ENCODE data around the gene NMT1.

The NMT1 gene

DNA sequence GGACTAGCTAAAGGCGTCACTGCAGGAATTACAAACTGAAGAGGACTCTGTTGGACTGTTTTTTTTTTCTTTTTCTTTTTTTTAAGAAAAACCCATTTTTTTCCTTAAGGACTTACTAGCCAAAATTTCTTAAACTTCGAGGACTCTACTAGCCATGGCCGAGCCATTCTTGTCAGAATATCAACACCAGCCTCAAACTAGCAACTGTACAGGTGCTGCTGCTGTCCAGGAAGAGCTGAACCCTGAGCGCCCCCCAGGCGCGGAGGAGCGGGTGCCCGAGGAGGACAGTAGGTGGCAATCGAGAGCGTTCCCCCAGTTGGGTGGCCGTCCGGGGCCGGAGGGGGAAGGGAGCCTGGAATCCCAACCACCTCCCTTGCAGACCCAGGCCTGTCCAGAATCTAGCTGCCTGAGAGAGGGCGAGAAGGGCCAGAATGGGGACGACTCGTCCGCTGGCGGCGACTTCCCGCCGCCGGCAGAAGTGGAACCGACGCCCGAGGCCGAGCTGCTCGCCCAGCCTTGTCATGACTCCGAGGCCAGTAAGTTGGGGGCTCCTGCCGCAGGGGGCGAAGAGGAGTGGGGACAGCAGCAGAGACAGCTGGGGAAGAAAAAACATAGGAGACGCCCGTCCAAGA, 88.0 kb downstream of the NMT1 start (continued):
- peak; percentile 82 for TF ChIP-seq ZNF654 (tag by site-specific recombination; IDR thresholded peaks at IDR 0.05; ENCODE audit: low read depth)
- no peak for TF ChIP-seq ZFP37 (tag by site-specific recombination; IDR thresholded peaks at IDR 0.05)
- TF ChIP-seq KLF8 (tag by site-specific recombination; IDR thresholded peaks at IDR 0.05), result peak; percentile 46; the same call in 1 of the 2 replicates
- TF ChIP-seq, protein P1, sequence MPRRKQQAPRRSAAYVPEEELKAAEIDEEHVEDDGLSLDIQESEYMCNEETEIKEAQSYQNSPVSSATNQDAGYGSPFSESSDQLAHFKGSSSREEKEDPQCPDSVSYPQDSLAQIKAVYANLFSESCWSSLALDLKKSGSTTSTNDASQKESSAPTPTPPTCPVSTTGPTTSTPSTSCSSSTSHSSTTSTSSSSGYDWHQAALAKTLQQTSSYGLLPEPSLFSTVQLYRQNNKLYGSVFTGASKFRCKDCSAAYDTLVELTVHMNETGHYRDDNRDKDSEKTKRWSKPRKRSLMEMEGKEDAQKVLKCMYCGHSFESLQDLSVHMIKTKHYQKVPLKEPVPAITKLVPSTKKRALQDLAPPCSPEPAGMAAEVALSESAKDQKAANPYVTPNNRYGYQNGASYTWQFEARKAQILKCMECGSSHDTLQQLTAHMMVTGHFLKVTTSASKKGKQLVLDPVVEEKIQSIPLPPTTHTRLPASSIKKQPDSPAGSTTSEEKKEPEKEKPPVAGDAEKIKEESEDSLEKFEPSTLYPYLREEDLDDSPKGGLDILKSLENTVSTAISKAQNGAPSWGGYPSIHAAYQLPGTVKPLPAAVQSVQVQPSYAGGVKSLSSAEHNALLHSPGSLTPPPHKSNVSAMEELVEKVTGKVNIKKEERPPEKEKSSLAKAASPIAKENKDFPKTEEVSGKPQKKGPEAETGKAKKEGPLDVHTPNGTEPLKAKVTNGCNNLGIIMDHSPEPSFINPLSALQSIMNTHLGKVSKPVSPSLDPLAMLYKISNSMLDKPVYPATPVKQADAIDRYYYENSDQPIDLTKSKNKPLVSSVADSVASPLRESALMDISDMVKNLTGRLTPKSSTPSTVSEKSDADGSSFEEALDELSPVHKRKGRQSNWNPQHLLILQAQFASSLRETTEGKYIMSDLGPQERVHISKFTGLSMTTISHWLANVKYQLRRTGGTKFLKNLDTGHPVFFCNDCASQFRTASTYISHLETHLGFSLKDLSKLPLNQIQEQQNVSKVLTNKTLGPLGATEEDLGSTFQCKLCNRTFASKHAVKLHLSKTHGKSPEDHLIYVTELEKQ (tag by site-specific recombination; IDR thresholded peaks at IDR 0.05; ENCODE audit: borderline replicate concordance), result no peak
- TF ChIP-seq, protein P2, sequence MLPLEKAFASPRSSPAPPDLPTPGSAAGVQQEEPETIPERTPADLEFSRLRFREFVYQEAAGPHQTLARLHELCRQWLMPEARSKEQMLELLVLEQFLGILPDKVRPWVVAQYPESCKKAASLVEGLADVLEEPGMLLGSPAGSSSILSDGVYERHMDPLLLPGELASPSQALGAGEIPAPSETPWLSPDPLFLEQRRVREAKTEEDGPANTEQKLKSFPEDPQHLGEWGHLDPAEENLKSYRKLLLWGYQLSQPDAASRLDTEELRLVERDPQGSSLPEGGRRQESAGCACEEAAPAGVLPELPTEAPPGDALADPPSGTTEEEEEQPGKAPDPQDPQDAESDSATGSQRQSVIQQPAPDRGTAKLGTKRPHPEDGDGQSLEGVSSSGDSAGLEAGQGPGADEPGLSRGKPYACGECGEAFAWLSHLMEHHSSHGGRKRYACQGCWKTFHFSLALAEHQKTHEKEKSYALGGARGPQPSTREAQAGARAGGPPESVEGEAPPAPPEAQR (tag by site-specific recombination; IDR thresholded peaks at IDR 0.05), result no peak
- TF ChIP-seq ZIC2 (tag by site-specific recombination; IDR thresholded peaks at IDR 0.05), result 0 out of 2 replicates have a peak, but pooled peaks have one; percentile 6
- TF ChIP-seq ZNF600 (tag by site-specific recombination; IDR thresholded peaks at IDR 0.05), result peak; percentile 92
- no peak for TF ChIP-seq HOXA7 (CRISPR knock-in tag; IDR thresholded peaks at IDR 0.05; ENCODE audit: borderline replicate concordance)
- TF ChIP-seq, protein P3, sequence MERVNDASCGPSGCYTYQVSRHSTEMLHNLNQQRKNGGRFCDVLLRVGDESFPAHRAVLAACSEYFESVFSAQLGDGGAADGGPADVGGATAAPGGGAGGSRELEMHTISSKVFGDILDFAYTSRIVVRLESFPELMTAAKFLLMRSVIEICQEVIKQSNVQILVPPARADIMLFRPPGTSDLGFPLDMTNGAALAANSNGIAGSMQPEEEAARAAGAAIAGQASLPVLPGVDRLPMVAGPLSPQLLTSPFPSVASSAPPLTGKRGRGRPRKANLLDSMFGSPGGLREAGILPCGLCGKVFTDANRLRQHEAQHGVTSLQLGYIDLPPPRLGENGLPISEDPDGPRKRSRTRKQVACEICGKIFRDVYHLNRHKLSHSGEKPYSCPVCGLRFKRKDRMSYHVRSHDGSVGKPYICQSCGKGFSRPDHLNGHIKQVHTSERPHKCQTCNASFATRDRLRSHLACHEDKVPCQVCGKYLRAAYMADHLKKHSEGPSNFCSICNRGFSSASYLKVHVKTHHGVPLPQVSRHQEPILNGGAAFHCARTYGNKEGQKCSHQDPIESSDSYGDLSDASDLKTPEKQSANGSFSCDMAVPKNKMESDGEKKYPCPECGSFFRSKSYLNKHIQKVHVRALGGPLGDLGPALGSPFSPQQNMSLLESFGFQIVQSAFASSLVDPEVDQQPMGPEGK (tag by site-specific recombination; IDR thresholded peaks at IDR 0.05), result peak; percentile 89
- TF ChIP-seq, protein P4, sequence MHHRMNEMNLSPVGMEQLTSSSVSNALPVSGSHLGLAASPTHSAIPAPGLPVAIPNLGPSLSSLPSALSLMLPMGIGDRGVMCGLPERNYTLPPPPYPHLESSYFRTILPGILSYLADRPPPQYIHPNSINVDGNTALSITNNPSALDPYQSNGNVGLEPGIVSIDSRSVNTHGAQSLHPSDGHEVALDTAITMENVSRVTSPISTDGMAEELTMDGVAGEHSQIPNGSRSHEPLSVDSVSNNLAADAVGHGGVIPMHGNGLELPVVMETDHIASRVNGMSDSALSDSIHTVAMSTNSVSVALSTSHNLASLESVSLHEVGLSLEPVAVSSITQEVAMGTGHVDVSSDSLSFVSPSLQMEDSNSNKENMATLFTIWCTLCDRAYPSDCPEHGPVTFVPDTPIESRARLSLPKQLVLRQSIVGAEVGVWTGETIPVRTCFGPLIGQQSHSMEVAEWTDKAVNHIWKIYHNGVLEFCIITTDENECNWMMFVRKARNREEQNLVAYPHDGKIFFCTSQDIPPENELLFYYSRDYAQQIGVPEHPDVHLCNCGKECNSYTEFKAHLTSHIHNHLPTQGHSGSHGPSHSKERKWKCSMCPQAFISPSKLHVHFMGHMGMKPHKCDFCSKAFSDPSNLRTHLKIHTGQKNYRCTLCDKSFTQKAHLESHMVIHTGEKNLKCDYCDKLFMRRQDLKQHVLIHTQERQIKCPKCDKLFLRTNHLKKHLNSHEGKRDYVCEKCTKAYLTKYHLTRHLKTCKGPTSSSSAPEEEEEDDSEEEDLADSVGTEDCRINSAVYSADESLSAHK (tag by site-specific recombination; IDR thresholded peaks at IDR 0.05), result no peak
- TF ChIP-seq, protein P5, sequence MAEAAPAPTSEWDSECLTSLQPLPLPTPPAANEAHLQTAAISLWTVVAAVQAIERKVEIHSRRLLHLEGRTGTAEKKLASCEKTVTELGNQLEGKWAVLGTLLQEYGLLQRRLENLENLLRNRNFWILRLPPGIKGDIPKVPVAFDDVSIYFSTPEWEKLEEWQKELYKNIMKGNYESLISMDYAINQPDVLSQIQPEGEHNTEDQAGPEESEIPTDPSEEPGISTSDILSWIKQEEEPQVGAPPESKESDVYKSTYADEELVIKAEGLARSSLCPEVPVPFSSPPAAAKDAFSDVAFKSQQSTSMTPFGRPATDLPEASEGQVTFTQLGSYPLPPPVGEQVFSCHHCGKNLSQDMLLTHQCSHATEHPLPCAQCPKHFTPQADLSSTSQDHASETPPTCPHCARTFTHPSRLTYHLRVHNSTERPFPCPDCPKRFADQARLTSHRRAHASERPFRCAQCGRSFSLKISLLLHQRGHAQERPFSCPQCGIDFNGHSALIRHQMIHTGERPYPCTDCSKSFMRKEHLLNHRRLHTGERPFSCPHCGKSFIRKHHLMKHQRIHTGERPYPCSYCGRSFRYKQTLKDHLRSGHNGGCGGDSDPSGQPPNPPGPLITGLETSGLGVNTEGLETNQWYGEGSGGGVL (tag by site-specific recombination; IDR thresholded peaks at IDR 0.05), result peak; percentile 36; the same call in 1 of the 2 replicates
- TF ChIP-seq, protein P6, sequence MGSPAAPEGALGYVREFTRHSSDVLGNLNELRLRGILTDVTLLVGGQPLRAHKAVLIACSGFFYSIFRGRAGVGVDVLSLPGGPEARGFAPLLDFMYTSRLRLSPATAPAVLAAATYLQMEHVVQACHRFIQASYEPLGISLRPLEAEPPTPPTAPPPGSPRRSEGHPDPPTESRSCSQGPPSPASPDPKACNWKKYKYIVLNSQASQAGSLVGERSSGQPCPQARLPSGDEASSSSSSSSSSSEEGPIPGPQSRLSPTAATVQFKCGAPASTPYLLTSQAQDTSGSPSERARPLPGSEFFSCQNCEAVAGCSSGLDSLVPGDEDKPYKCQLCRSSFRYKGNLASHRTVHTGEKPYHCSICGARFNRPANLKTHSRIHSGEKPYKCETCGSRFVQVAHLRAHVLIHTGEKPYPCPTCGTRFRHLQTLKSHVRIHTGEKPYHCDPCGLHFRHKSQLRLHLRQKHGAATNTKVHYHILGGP (tag by site-specific recombination; IDR thresholded peaks at IDR 0.05), result no peak
- no peak for TF ChIP-seq ZNF223 (tag by site-specific recombination; IDR thresholded peaks at IDR 0.05)
- TF ChIP-seq ZNF843 (tag by site-specific recombination; IDR thresholded peaks at IDR 0.05), result no peak
- TF ChIP-seq GLIS1 (tag by site-specific recombination; IDR thresholded peaks at IDR 0.05), result peak; percentile 86
- TF ChIP-seq, protein P7, sequence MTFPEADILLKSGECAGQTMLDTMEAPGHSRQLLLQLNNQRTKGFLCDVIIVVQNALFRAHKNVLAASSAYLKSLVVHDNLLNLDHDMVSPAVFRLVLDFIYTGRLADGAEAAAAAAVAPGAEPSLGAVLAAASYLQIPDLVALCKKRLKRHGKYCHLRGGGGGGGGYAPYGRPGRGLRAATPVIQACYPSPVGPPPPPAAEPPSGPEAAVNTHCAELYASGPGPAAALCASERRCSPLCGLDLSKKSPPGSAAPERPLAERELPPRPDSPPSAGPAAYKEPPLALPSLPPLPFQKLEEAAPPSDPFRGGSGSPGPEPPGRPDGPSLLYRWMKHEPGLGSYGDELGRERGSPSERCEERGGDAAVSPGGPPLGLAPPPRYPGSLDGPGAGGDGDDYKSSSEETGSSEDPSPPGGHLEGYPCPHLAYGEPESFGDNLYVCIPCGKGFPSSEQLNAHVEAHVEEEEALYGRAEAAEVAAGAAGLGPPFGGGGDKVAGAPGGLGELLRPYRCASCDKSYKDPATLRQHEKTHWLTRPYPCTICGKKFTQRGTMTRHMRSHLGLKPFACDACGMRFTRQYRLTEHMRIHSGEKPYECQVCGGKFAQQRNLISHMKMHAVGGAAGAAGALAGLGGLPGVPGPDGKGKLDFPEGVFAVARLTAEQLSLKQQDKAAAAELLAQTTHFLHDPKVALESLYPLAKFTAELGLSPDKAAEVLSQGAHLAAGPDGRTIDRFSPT (tag by site-specific recombination; IDR thresholded peaks at IDR 0.05), result peak; percentile 50; the same call in 1 of the 2 replicates
- no peak for TF ChIP-seq ZNF433 (tag by site-specific recombination; IDR thresholded peaks at IDR 0.05; ENCODE audit: low read depth)
- TF ChIP-seq ZNF292 (tag by site-specific recombination; IDR thresholded peaks at IDR 0.05; ENCODE audit: borderline replicate concordance, low read depth), result no peak
- no peak for TF ChIP-seq PRDM1 (tag by site-specific recombination; IDR thresholded peaks at IDR 0.05)
- TF ChIP-seq ZNF530 (tag by site-specific recombination; IDR thresholded peaks at IDR 0.05; ENCODE audit: low read depth), result no peak
- TF ChIP-seq, protein P8, sequence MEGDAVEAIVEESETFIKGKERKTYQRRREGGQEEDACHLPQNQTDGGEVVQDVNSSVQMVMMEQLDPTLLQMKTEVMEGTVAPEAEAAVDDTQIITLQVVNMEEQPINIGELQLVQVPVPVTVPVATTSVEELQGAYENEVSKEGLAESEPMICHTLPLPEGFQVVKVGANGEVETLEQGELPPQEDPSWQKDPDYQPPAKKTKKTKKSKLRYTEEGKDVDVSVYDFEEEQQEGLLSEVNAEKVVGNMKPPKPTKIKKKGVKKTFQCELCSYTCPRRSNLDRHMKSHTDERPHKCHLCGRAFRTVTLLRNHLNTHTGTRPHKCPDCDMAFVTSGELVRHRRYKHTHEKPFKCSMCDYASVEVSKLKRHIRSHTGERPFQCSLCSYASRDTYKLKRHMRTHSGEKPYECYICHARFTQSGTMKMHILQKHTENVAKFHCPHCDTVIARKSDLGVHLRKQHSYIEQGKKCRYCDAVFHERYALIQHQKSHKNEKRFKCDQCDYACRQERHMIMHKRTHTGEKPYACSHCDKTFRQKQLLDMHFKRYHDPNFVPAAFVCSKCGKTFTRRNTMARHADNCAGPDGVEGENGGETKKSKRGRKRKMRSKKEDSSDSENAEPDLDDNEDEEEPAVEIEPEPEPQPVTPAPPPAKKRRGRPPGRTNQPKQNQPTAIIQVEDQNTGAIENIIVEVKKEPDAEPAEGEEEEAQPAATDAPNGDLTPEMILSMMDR (tag by site-specific recombination; IDR thresholded peaks at IDR 0.05), result peak; percentile 98

Data from HEK293 (cell line).